ENCODE measurements around the gene MYH7.
"Not testable (repeated sequence)": the region's sequence is repeated elsewhere in the genome, so short reads cannot be mapped to it uniquely, and the experiment has no call there.

The MYH7 gene

DNA sequence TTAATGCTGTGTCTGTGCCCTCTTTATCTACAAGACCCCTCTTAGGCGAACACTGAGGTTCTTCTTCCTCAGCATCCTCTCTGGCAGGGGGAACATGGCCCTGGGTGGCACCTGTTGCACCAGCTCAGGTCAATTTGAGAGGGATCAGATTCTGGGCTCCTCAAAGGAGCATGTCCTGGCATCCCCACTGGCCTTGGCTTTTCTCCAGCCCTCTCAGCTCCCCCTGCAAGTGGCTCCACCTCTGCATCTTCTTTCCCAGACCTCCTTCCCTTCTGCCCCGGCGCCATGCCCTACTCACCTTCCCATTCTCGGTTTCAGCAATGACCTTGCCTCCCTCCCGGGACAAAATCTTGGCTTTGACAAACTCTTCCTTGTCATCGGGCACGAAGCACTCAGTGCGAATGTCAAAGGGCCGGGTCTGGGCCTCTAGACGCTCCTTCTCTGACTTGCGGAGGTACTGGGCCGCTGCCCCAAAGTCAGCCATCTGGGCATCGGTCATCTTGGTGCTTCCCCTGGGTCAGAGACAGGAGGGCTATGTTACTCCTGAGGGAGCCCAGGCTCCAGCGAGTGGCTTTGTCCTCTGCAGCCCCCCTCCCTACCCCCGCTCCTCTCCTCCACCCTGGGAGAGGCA lies 28.6 kb downstream of the MYH7 start:
- DNase-seq (ENCODE audit: low spot score): no peak

DNA sequence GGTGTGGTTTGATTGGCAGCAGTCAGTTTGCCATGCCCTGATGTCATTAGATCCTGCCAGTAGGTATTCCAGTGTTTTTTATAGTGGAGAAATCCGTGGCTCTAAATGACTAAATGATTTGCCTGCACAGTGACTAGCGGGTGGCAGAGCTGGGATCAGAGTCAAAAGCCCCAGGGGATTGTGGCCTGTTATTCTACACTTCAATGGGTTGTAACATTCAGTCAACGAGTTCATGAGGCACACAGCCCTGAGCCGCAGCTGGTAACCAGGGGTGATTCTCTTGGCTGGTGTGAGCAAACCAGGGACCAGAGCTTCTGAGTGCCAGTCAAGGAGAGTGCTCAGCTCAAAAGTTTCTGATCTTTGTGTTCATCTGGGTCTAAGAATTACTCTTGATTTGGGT lies 29.2 kb downstream of the MYH7 start:
- DNase-seq (ENCODE audit: low spot score): no peak

DNA sequence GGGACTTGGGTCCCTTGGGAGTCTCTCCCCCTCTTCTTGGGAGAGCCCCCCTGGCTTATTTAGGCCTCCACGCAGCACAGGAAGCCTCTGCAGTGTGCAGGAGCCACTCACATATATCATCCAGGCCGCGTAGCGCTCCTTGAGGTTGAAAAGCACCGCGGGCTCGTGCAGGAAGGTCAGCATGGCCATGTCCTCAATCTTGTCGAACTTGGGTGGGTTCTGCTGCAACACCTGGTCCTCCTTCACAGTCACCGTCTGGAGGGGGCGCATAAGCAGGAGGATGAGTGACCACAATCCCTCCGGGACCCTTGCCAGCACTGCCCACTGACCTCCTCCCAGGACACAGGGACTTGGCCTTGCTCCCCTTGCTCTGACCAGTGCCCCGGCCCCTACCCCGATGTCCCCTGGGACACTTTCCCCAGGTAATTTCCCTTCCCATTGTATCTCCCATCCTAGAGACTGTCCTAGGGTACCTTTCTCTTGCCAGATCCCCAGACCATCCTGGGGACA lies 29.9 kb downstream of the MYH7 start:
- DNase-seq (ENCODE audit: low spot score): no peak

DNA sequence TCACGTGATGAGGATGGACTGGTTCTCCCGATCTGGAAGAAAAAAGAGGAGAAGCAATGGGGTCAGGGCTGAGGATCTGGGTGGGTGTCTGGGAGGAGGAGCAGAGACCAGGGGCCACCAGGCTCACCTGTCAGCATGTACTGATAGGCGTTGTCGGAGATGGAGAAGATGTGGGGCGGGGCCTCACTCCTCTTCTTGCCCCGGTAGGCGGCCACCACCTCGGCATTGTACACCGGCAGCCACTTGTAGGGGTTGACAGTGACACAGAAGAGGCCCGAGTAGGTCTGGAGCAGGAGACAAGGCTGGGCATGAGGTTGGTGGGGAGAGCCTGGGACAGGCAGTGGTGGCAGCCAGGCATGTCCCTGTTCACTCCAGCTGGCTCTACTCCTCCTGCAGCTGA lies 30.4 kb downstream of the MYH7 start:
- DNase-seq (ENCODE audit: low spot score): no peak

GRCh38 chr14:23404331-23404900 lies 31.0 kb downstream of the MYH7 start:
- DNase-seq (ENCODE audit: low spot score): no peak

DNA sequence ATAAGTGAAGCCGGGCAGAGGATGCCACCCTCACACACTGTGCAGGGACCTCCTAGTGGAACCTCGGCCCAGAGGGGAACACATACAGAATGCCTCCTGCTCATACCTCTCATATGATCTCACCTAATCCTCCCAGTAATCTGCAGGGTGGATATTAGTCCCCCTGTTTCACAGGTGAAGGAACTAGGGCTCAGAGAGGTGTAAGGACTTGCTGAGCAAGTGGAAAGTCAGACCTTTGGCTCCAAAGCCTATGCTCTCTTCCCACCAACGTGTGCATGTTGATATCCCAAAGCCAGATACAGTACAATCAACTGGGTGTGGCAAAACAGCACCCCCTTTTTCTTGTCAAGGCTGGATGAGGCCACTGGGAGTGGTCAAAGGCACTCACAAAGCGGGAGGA lies 31.6 kb downstream of the MYH7 start:
- DNase-seq (ENCODE audit: low spot score): no peak

GRCh38 chr14:23403139-23403438 lies 32.4 kb downstream of the MYH7 start:
- no peak for DNase-seq (ENCODE audit: low spot score)

DNA sequence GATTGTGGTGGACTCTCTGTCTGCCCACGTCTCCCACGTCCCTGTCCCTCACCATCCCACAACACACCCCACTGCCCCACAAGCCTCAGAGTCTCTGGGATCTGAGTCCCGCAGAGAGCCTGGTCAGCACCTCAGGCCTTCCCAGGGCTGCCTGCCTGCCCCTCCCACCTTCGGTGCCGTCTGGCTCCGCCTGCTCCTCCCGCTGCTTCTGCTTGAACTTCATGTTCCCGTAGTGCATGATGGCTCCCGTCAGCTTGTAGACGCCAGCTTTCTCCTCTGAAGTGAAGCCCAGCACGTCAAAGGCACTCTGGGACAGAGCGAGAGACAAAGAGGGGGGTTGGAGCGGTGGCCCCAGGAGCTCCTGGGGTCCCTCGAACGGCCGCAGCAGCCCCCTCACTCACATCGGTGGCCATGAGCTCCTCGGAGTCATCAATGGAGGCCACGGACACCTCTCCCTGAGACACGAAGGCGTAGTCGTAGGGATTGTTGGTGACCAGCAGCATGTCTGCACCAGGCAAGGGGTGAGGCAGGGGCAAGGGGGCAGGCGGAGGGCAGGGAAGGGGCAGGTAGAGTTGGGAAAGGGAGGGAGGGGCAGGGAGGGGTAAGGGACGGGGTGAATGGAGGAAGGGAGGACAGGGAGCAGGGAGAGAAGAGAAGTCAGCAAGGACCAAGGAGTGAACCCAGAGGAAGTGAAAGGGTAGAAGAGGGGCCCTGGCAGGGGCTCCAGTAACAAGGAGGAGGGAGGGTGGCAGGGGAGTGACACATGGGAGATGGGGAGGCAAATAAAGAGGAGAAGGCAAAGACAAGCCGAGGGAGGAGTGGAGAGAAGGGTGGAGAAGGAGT lies 32.9 kb downstream of the MYH7 start:
- DNase-seq (ENCODE audit: low spot score): no peak

- DNase-seq (ENCODE audit: low spot score): no peak
These were observed 34.2 kb downstream of the MYH7 start for GRCh38 chr14:23401291-23401690.

DNA sequence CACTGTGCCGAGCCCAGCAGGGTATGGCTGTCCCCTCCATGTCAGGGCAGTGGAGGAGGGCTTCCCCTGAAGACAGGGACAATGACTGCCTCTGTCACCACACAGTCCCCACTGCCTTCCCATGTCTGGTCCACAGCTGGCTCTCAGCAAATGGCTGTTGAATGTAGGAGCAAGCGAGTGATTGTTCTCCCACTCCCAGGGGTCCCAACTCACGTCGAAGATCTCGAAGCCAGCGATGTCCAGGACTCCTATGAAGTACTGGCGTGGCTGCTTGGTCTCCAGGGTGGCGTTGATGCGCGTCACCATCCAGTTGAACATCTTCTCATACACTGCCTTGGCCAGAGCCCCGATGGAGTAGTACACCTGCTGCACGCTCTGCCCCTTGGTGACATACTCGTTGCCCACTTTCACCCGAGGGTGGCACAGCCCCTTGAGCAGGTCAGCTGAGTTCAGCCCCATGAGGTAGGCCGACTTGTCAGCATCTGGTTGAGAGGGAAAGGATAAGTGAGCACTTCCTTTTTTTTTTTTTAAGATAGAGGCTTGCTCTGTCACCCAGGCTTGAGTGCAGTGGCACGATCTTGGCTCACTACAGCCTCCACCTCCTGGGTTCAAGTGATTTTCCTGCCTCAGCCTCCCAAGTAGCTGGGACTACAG lies 34.8 kb downstream of the MYH7 start:
- not testable (repeated sequence) for DNase-seq (ENCODE audit: low spot score)

- no peak for DNase-seq (ENCODE audit: low spot score)
These were observed 35.9 kb downstream of the MYH7 start for GRCh38 chr14:23399591-23399990.

DNA sequence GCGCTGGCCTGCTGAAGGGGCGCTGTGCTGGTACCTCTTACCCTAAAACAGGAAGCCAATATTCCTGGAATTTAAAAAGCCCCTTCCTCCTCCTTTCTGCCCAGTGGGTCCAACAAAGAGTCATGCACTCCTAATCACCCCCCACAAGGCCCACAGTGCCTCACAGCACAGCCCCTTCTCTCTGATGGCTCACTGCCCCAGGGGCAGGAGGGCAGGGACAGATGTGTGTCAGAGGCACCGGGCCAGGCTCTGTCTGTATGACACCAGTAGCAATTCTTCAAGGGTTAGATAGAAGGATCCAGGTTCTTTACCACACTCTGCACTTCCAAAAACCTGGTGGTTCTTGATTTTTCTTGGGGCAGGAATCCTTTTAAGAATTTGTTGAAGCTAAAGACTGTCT lies 36.3 kb downstream of the MYH7 start:
- DNase-seq (ENCODE audit: low spot score): no peak

- no peak for DNase-seq (ENCODE audit: low spot score)
These were observed 37.1 kb downstream of the MYH7 start for GRCh38 chr14:23398348-23398747.

DNA sequence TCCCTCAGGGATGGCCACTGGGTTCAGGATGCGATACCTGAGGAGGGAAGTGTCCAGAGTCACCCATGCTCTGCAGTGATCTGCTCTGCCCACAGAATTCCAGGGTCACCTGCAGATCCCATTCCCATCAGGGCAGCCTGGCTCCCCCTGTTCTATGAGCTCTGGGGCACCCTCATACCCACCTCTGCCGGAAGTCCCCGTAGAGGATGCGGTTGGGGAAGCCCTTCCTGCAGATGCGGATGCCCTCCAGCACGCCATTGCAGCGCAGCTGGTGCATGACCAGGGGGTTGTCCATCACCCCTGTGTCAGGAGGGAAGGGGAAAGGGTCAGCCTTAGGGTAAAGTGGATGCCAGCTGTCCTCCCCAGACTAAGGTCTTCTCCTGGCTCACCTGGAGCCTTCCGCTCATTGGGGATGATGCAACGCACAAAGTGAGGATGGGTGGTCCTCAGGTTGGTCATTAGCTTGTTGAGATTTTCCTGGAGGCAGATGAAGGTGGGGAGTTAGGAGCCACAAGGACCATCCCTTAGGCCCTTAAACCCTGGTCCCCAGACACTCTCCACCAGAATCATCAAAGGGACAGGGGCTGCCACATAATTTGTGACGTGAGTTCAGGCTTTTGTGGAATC lies 38.6 kb downstream of the MYH7 start:
- DNase-seq (ENCODE audit: low spot score): no peak

GRCh38 chr14:23396126-23396525 lies 39.3 kb downstream of the MYH7 start:
- no peak for DNase-seq (ENCODE audit: low spot score)

GRCh38 chr14:23392613-23393012 lies 42.8 kb downstream of the MYH7 start:
- DNase-seq (ENCODE audit: low spot score): no peak

DNA sequence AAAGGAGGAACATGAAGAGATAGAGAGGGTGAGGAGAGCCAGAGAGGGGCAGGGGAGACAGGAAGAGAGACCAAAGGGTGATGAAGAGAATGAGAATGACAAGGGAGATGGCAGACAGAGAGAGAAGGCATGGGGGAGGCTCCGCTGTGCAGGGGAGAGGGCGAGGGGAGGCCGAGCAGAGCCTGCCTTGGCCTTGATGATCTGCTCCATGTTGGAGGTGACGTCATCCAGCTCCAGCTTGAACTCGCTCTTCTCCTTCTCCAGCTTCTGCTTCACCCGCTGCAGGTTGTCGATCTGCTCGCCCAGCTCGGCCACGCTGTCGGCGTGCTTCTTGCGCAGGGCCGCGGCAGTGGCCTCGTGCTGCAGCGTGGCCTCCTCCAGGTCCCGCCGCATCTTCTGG lies 45.6 kb downstream of the MYH7 start:
- not testable (repeated sequence) for DNase-seq (ENCODE audit: low spot score)

- DNase-seq (ENCODE audit: low spot score): no peak
These were observed 46.1 kb downstream of the MYH7 start for GRCh38 chr14:23389396-23389795.

DNA sequence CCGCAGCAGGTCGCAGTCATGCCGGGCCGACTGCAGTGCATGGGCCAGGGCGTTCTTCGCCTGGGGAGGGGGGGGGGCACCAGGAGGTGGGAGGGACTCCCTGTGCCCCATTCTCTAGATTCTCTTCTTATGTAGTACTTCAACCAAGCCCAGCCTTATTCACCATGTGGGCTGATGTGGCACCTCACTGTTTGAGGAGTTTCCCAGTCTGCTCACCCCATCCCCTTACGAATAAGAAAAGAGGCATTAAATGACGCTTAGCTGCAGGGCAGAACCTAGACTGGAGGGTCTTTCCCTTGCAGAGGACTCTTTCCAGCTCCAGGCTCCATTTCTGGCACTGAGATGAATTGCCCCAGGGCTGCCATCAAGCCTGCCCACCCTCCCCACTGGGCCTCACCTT lies 46.5 kb downstream of the MYH7 start:
- no peak for DNase-seq (ENCODE audit: low spot score)

- DNase-seq (ENCODE audit: low spot score): no peak
These were observed 47.3 kb downstream of the MYH7 start for GRCh38 chr14:23387916-23388882.

- no peak for DNase-seq (ENCODE audit: low spot score)
These were observed 48.5 kb downstream of the MYH7 start for GRCh38 chr14:23386999-23387398.

Data from hematopoietic multipotent progenitor cell treated with erythropoietin and hydrocortisone succinate and interleukin-3 and kit ligand, for 15 days (in vitro differentiated cells).